Gastroesophageal sphincter (tissue), 4 donors: ENCODE measurements around the gene TUBE1. TPM values are rescaled to one million over a fixed set of nuclear protein-coding genes. Genes with fewer than 3 reads are reported as not detected.

Source experiments
- ATAC-seq: fragments of 150-250 bp; one replicate; pipeline ENCODE4 v1.9.1; 2016; ENCODE audit warnings: mild to moderate bottlenecking, moderate library complexity
- H3K27ac ChIP-seq, 4 donors: fragments of 200-600 bp; sonication (generic) in 3 of 4; 1 replicate in 3 of 4; 2 replicates in 1 of 4; pipeline ENCODE4 v1.5.1; 2016 to 2019
- H3K27me3 ChIP-seq: fragments of 200-600 bp; sonication (generic); one replicate; pipeline ENCODE4 v1.5.1; 2019
- H3K36me3 ChIP-seq, 2 donors: fragments of 200-600 bp; sonication (generic); one replicate each; pipeline ENCODE4 v1.5.1; 2019; ENCODE audit warnings: control low read depth in 1 of 2
- H3K4me1 ChIP-seq, 3 donors: fragments of 200-600 bp; sonication (generic); 1 replicate in 2 of 3; 2 replicates in 1 of 3; pipeline ENCODE4 v1.5.1; 2016 to 2019; ENCODE audit warnings: control low read depth in 2 of 3
- H3K4me3 ChIP-seq, 2 donors: fragments of 200-600 bp; sonication (generic); one replicate each; pipeline ENCODE4 v1.5.1; 2019; ENCODE audit warnings: mild to moderate bottlenecking in 1 of 2, moderate library complexity in 1 of 2
- H3K9me3 ChIP-seq, 3 donors: fragments of 200-600 bp; sonication (generic); one replicate each; pipeline ENCODE4 v1.5.1; 2017 to 2019; ENCODE audit warnings: control low read depth in 2 of 3
- EP300 ChIP-seq: sonication (generic); formaldehyde crosslinking; IDR thresholded peaks from one replicate; pipeline ENCODE4 v1.6.1; 2017; ENCODE audit warnings: antibody characterized with exemption, mild to moderate bottlenecking
- POLR2A ChIP-seq, 2 donors: fragments of 450-650 bp; IDR thresholded peaks; one replicate each; pipeline ENCODE4 v1.6.1; 2017; ENCODE audit warnings: antibody characterized with exemption in 2 of 2, mild to moderate bottlenecking in 2 of 2, moderate library complexity in 1 of 2
- POLR2AphosphoS5 ChIP-seq: sonication (generic); formaldehyde crosslinking; IDR thresholded peaks from one replicate; pipeline ENCODE4 v1.6.1; 2017; ENCODE audit warnings: antibody characterized with exemption
- WGBS, 2 donors: methylation state at CpG; one replicate each; pipeline ENCODE4 v1.1.5; 2018; ENCODE audit warnings: low coverage in 1 of 2; 5-methylcytosine and 5-hydroxymethylcytosine counted together
- total RNA-seq, 4 donors: library from RNA; depleted of rRNA; stranded (reverse); fragments of >200 nt; gene quantifications; one replicate each; pipeline ENCODE4 v1.1.0, GENCODE V29; 2016
- TF ChIP-seq, protein P1 (sequence below), 4 experiments: fragments of 200-600 bp in 2 of 4; fragments of 450-650 bp in 2 of 4; sonication (generic) in 1 of 4; IDR thresholded peaks; one replicate each; pipeline ENCODE4 v1.5.1; 2017 to 2019; ENCODE audit warnings: antibody characterized with exemption in 4 of 4, mild to moderate bottlenecking in 2 of 4, moderate library complexity in 2 of 4

The TUBE1 gene
- total RNA-seq, 4 donors from 2014 or later, result 17.5 to 58.2 (median 31.6) TPM

GRCh38 chr6:112081569-112081968, 5.7 kb downstream of the TUBE1 start:
- no peaks in the 10 kb centered on the region for H3K27me3 ChIP-seq
- no peaks in the 10 kb centered on the region for H3K9me3 ChIP-seq
- ATAC-seq, result no peak
- 81 to 84% methylated on average over 4 of the region's 4 CpGs for WGBS, 2 donors
- TF ChIP-seq POLR2AphosphoS5, result no peak
- TF ChIP-seq EP300, result no peak
- TF ChIP-seq, protein P1, sequence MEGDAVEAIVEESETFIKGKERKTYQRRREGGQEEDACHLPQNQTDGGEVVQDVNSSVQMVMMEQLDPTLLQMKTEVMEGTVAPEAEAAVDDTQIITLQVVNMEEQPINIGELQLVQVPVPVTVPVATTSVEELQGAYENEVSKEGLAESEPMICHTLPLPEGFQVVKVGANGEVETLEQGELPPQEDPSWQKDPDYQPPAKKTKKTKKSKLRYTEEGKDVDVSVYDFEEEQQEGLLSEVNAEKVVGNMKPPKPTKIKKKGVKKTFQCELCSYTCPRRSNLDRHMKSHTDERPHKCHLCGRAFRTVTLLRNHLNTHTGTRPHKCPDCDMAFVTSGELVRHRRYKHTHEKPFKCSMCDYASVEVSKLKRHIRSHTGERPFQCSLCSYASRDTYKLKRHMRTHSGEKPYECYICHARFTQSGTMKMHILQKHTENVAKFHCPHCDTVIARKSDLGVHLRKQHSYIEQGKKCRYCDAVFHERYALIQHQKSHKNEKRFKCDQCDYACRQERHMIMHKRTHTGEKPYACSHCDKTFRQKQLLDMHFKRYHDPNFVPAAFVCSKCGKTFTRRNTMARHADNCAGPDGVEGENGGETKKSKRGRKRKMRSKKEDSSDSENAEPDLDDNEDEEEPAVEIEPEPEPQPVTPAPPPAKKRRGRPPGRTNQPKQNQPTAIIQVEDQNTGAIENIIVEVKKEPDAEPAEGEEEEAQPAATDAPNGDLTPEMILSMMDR (IDR thresholded peaks at IDR 0.05), result no peak
- no peak for TF ChIP-seq POLR2A (IDR thresholded peaks at IDR 0.05)
- no peak overlapping the region for H3K4me3 ChIP-seq
- no peak overlapping the region for H3K27ac ChIP-seq
- H3K4me1 ChIP-seq, result peaks cover 0 to 14% (median 3%) of the 10 kb centered on the region in 3 donors
- peaks cover 0 to 67% of the 10 kb centered on the region in 2 donors for H3K36me3 ChIP-seq

- 81 to 93% methylated on average over 3 of the region's 3 CpGs for WGBS, 2 donors
- no peak for ATAC-seq
- TF ChIP-seq, protein P1 (IDR thresholded peaks at IDR 0.05), result no peak
- TF ChIP-seq EP300 (no peak), POLR2AphosphoS5 (no peak), POLR2A (IDR thresholded peaks at IDR 0.05) (no peak)
- Histone ChIP-seq H3K27ac (no peak overlapping the region), H3K4me3 (no peak overlapping the region), H3K27me3 (no peaks in the 10 kb centered on the region), H3K4me1 (no peaks in the 10 kb centered on the region), H3K9me3 (no peaks in the 10 kb centered on the region), H3K36me3 (peaks cover 0 to 19% of the 10 kb centered on the region in 2 donors)
Measured at GRCh38 chr6:112066606-112067005, 20.7 kb downstream of the TUBE1 start.

DNA sequence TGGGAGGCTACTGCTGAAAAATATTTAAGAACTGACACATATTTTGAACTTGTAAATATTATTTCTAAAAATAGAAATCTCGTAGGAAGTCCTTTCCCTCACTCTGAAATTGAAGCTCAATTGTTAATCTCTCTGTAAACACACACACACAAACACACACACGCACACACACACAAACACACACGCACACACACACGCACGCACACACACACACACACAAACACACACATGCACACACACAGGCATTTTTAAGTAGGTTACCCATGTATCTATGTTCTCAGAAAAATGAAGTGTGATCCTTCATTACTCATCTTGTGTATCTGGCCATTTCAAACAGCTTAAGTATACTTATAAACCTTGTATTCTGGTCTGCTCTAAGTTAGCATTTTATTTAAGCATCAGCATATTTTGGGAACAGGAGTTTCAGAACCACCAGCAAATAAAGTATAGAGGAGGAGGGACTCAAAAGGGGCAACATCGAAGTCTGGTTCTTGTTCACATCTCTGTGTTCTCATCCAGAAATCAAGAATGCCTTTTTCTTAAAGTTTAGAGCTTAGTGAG, 21.8 kb downstream of the TUBE1 start:
- H3K4me3 ChIP-seq, result no peak overlapping the region
- 29 to 35% methylated on average over 6 of the region's 6 CpGs for WGBS, 2 donors
- no peak for TF ChIP-seq POLR2AphosphoS5
- no peak for TF ChIP-seq EP300
- TF ChIP-seq, protein P1 (IDR thresholded peaks at IDR 0.05), result no peak
- TF ChIP-seq POLR2A (IDR thresholded peaks at IDR 0.05), result no peak
- ATAC-seq, result no peak
- peaks cover 0 to 8% of the 10 kb centered on the region in 2 donors for H3K36me3 ChIP-seq
- H3K9me3 ChIP-seq, result no peaks in the 10 kb centered on the region
- H3K27me3 ChIP-seq, result no peaks in the 10 kb centered on the region
- no peak overlapping the region for H3K27ac ChIP-seq
- no peaks in the 10 kb centered on the region for H3K4me1 ChIP-seq

DNA sequence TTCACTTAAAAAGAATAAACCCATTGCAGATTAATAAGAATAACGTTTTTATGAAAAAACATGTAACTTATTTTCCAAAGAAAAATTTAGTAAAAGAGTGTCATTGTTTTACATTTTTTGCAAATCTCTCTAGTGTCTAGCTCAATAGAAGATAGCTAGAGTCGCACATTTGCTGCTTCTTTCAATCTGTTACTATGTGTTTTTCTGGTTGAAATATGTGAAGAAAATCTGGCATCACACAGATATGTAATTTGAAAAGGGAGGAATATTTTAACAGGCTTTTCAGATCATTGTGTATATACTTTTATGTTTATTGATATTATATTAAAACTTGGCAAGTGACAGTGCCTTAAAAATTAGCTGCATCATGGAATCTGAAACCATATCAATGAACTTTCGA, 24.3 kb downstream of the TUBE1 start:
- ATAC-seq, result no peak
- Histone ChIP-seq H3K9me3 (no peaks in the 10 kb centered on the region), H3K4me3 (no peak overlapping the region), H3K27me3 (no peaks in the 10 kb centered on the region), H3K4me1 (no peaks in the 10 kb centered on the region), H3K36me3 (no peaks in the 10 kb centered on the region), H3K27ac (no peak overlapping the region)
- WGBS, 2 donors, result 80 to 84% methylated on average over 3 of the region's 3 CpGs
- TF ChIP-seq EP300, result no peak

DNA sequence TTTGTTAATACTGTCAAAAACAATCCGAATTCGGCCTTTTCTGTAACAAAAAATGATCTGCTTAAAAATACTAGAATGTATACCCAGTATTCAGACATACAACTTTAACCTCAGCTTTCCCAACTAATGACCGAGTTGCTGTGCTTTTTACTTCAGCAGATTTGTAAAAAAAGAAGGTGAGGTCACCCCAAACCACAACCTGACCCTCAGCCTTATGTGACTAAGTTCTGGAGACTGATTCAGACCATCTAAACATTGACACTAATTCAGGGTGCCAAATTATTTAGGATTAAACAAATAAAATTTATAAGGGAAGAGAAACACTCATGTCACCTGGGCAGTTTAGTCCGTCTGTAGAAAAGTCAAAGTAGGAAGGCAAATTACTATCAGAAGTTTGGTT, 25.7 kb downstream of the TUBE1 start:
- Histone ChIP-seq H3K27ac (no peak overlapping the region), H3K4me1 (no peaks in the 10 kb centered on the region)

More for the DNA sequence above, 25.7 kb downstream of the TUBE1 start:
- Histone ChIP-seq H3K4me3 (no peak overlapping the region), H3K9me3 (no peaks in the 10 kb centered on the region), H3K27me3 (no peaks in the 10 kb centered on the region), H3K36me3 (no peaks in the 10 kb centered on the region)
- WGBS, 2 donors, result 88 to 98% methylated on average over 4 of the region's 4 CpGs
- TF ChIP-seq, protein P1 (IDR thresholded peaks at IDR 0.05), result no peak
- TF ChIP-seq POLR2A (IDR thresholded peaks at IDR 0.05), result no peak
- no peak for TF ChIP-seq POLR2AphosphoS5
- no peak for TF ChIP-seq EP300
- ATAC-seq, result no peak
